DMS53 treated with DMSO at 0.1 percent for 48 hours (cell line): ENCODE data around the gene PPP2R5D.

Experiments
- DNase-seq: peaks from one replicate; lab custom pipeline; 2025; ENCODE audit not compliant: unreplicated experiment; lab: John Stamatoyannopoulos, UW

PPP2R5D gene

DNA sequence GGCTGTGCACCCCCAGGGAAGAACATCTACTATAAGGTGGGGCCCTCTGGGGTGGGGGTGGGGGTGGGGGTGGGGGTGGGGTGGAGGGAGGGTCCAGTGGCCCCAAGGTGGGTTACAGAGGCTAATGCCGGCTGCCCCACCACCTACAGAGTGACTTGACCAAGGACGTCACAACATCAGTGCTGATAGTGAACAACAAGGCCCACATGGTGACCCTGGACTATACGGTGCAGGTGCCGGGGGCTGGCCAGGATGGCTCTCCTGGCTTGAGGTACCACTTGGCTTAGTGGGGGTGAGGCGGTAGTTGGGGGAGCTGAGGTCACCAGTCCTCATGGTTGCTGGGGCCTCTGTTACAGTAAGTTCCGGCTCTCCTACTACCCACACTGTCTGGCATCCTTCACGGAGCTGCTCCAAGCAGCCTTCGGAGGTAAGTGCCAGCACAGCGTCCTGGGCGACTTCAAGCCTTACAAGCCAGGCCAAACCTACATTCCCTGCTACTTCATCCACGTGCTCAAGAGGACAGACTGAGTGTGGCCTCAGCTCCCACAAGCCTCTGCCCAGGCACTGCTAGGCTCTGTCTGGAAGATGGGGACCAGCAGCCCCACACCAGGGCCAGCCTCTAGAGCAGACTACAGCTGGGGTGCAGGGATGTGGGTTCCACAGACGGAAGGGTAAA, 21.1 kb upstream of the PPP2R5D start:
- no peak for DNase-seq

DNA sequence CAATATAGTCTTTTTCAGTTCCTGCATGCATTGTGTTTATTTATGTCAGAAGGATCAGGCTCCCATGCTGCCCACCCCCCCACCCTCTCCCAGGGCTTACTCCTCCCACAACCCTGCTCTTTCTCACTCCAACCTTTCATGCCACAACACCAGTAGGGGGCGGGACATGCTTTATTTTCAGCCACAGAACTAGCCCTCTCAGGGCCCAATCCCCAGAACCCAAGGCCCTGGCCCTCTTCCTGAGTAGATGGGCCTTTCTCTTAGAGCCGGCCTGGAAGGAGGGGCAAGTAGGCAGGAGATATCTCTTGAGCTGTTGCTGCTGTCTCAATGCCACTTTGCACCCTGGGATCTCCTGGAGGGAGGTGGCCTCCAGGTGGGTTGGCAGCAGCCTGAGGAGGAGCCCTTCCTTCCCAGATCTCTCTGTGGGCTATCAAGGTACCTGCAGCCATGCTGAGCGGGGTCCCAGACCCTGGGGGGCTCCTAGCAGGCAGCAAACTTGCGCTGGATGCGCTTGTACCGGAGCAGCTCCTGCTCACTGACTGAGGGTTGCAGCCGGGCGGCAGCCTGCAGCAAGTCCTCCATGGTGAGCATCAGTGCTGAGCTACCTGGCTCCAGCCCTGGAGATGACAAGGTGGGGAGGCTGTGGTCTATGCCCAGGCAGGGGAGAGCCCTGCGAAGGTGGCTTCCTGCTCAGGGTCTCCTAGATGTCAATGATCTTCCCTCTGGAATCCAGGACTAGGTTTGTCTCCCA, 20.3 kb upstream of the PPP2R5D start:
- peak; percentile 47 for DNase-seq

DNA sequence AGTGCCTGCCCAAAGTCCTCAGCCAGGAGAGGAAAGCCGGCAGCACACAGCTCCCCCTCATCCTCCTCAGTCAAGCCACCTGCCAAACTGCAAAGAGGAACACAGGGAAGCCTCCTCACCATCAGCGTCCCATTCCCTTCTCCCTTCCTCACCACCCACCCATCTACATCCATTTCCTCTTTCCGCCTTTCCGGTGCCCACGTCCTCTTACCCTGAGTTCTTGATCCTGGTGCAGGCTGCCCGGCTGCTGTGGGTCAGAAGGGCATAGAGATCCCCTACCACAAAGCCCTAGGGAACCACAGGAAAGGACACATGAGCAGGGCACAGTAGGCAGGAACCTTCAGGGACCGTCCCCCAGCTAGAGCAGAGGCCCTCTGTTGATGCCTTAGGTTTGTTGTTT, 17.8 kb upstream of the PPP2R5D start:
- no peak for DNase-seq

DNA sequence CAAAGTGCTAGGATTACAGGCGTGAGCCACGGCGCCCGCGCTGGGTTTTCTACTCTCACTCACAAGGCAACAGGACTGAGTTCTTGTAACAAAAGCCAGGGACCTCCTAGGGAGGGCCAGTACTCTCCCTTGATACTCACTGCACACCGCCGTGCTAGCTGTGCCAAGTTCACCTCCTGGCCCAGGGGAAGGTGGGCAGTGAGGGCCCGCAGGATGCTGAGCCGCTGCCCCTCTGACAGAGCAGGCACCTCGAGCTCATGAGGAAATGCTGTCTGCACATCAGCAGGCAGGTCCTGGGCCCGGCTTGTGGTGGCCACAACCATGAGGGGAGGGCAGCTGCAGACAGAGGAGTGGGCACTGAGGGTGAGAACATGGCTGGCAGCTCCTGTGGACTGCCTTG, 17.1 kb upstream of the PPP2R5D start:
- no peak for DNase-seq

DNA sequence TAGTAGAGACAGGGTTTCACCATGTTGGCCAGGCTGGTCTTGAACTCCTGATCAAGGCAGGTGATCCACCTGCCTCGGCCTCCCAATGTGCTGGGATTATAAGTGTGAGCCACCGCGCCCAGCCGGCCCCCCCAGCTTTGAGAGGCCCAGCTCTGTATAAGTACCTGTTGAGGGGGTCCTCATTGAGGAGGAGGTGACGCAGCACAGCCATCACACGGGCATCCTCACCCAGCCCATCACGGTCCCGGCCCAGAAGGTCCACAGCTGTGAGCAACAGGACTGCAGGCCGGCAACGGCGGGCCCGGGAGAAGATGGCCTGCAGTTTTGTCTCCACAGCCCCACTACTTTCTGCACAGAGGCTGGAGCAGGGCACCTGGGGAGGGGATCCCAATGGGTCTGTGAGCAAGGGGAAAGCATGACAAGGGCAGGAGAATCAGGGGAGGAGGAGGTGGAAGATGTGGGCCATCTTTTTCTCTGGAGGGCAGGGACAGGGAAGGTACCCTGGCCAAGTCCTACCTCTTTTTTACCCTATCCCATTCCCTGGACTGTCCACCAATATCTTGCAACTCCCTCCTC, 16.2 kb upstream of the PPP2R5D start:
- no peak for DNase-seq

DNA sequence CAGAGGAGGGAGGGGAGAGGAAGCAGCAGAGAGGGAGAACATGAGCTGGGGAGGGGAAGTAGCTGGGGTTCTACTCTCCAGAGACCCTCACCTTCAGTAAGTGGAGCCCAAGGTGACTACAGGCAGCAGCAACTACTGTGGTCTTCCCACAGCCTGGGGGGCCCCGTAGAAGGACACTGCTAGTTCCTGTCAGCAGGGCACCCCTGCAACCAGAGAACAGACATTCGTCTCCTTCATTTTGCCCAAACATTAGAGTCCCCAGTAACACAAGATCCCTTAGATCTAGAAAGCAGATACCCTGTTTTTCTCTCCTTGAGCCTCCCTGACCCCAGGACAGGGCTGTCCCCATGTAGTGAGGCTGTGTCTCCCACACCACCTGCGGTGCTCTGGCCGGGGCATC, 15.6 kb upstream of the PPP2R5D start:
- no peak for DNase-seq

DNA sequence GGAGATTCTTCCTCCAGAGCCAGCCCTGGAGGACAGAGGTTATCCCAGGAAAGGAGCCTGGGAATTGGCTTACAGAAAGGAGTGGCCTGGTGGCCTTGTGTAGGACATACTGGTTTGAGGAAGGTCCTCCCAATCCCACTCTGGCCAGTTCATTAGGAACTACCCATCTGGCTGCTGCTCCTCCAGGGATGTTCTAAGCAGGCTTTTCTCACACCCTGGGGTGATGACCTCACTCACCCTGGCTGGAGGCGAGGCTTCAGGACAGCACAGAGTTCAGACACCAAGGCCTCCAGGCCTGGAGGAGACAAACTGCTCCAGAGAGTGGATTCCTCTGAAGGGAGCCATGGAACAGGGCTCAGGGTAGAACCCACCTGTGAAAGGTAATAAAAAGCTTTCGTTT, 14.9 kb upstream of the PPP2R5D start:
- no peak for DNase-seq

DNA sequence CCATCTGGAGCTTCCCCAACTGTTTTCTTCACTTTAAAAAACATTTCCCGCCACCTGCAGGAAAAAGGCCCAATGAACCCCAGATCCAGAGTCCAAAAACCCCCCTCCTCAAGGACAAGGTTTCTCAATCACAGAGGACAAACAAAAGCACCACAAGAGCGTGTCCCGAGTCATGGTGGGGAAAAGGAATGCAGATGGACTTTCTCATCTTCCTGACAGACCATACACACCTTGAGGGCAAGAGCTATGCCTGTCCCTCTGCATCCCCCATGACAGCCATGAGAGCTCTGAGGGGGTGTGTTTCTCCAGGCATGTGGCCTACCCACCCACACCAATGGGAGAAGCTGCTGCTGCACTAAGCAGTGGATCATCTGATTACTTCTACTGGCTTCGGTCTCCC, 14.4 kb upstream of the PPP2R5D start:
- DNase-seq = no peak

DNA sequence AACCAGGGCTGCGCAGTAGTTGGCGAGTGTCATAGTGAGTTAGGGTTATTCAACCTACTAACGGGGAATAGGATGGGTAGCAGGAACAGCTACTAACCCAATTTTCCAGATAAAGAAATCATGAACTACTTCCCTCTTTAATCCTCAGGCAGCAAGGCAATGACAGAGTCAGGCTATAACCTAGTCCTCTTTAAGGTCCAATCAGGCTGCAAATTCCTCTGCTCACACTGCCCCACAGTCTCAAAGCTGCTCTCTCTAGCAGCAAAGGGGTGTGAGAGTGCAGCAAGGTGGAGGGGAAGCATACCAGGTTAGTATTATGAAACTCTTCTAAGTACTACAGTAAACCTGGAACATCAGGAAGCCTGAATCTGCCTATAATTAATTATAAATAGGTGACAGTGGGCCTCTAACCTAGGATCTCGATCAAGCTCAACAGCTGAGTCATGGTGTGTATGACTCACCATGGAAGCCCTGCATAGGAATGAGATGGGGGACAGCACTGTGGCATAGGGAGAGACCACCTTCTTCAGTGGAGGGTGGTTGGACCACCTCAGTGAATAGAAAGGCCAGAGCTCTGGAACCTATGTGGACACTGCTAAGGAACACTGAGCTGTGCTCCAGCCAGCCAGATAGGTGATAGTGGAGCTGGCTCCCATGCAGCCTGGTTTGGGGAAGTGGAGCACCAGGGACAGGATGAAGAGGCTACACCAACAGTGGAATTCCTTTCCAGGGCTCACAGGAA, 13.3 kb upstream of the PPP2R5D start:
- DNase-seq = peak; percentile 36

DNA sequence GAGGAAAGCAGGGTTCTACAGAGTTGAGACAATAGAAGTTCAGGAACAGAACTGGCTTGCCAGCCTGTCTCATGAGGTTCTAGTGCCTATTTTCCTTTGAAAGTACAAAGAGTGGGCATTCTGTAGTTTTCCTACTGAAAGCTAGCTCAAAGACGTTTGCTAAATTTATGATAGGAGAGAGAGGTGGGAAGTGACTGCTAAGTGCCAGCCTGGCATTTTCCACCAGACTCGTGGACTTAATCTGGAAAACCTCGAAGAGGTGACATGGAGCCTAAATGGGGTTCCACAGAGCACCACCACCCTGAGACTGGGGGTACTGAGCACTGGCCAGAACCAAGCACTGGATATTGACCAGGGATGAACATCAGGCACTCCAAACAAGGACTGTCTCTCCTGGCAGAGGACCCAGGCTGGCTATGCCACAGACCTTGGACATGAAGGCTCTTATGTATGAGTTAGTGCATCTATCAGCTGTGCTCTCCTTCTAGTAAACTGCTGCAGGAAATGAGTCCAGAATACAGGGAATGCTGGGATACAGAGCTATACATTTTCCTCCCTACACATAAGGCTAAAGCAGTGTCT, 12.5 kb upstream of the PPP2R5D start:
- DNase-seq = no peak

DNA sequence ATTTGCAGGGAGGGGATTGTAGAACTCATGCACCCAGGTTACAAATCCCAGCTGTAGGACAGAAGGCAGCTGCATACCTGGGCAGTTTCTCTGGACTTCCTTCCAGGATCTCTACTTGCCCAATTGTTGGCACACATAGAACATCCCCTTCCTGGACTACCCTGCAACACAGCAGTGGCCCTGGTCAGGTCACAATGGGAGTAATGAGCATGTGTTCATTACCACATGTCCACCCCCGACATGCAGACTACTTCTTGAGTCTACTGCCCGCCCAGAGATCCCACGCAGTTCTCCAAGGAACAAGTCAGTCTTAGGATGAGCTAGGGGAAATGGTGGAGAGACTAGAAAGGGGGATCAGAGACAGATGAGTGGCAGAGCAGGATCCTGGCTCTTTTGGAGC, 10.4 kb upstream of the PPP2R5D start:
- no peak for DNase-seq

DNA sequence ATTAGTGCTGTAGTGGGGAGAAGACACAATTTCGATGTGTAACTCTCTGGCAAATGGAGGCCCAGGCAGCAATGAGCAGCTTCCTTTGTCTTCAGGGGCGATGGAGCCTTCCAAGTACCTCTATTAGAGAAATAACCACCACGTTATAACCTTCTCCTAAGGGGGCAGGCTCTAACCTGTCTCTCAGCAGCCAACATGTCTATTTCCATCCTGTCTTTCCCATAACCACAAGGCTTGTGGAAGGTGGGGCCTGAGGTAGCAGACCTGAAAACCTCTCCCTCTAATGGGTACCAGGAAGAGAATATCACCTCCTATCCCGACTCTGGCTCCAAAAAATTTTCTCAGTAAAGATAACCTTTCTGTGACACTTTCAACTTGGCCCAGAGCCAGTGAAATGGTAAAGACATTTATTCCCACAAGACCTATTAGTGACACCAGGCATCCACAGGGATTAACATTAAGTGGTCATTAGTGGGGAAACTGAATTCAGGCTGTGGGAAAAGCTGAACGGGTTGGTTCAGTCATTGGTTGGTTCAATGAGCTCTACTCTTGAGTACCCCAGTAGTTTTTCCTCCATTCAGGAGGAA, 9.4 kb upstream of the PPP2R5D start:
- no peak for DNase-seq

DNA sequence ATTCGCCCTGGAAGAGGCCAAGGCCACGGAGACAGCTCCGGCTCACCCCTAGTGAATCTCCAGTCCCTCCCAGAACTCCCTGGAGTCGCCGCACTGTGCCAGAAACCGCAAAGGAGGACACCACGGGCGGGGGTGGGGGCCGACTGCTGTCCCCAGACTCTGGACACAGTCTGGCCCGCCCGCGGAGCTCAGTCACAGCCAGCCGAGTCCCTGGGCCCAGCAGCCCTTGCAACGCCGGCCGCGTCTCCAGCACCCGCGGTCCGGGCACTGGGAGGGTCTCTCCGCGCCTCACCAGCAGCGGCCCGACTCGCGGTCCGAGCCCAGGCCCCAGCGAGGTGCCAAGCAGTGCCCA, 5.9 kb upstream of the PPP2R5D start:
- no peak for DNase-seq

DNA sequence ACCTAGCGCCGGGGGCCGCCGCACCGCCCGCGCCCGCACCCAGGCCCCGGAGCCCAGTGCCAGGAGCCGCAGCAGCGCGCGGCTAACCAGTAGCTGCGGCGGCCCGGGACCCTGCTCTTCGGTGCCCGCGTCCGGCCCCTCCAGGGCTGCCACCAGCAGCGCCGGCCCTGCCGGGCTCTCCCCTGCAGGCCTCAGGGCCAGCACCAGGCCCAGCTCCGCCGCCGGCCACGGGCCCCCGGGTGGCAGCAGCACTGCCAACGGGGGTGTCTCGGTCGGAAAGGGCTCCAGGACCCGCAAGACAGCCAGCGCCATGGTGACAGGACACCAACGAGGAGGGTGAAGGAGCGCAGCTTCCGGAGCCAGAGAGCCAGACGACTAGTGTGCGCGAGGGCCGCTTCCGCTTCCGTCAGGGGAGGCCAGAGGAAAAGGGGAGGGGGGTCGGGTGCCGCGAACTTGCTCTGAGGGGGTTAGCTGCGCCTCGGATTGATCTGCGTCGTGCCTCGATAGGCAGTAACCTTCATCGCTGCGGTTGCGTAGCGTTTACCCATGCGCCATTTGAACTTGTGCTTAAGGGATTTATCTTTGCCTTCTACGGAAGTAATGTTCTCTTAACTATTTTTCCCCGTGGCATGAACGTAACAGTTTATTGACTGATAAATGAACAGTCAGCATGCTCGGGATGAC, 5.4 kb upstream of the PPP2R5D start, which contains the start of gene PEX6:
Gene PEX6, minus strand, starts transcription at position 343 of the 684 bp plus-strand sequence. Its CDS starts 31 bp downstream, at position 312.
- DNase-seq = peak; percentile 70

DNA sequence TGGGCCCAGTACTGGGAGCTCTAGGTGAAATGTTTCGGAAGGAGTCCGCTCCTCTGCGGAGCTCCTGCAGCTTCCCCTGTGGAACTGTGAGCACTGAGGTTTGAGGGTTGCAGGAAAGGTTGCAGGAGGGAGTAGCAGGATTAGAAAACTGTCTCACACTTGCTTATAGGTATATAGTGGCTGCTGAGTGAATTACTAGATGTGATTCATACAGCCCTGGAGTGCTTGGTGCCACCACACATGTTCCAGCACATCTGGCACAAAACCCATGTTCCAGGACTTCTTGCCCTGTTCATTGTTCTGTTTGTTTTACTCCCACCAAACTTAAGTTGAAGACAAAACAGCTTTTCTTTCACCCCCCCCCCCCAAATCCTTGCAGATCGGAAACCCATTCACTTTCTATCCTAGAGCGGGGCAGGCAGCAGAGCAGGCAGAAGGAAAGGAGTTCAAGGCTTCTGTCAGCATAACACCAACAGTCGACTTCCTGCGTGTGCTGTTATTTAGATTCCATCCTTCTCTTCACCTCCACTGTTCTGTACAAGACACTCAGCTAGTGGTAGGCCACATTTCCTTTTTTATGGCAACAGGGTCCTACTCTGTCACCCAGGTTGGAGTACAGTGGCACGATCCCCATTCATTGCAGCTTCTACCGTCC, 4.7 kb upstream of the PPP2R5D start:
- peak; percentile 70 for DNase-seq

DNA sequence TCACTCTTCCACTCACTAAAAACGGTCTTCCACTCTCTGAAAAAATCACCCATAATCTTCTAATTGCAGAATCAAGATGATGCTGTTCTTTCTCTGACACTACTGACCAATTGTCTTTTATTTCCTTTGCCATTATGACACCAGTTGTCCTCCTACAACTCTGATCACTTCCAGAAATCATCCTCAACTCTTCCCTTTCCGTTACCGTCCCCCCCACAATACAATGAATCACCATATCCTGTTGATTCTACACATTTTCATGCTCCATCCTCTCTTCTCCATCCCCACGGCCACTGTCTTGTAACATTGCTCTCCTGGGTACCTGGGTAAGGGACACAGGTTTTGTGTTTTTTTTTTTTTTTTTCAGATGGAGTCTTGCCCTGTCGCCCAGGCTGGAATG, 2.5 kb upstream of the PPP2R5D start:
- no peak for DNase-seq

DNA sequence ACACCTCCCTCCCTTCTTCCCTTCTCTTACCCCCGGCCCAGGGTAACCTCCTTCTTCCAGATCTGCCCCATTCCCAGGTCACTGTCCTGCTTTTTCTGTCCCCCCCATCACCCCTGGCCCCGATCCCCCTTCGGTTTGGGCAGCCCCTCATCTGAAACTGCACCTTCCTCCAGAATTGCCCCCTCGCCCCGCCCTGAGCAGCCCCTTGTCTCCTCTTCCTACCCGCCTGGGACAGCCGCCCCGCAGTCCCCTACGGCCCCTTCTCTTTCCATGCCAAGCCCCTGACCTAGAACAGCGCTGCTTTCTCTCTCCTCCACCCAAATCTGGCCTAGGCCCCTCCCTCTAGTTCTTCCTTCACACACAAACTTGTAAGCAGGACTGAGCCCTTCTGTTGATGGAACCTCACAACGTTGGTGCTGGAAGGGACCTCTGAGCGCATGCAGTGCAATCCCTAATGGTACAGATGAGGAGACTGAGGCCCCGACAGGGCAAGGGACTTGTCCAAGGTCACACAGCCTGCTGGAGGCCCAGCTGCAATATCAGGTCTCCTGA, 630 bp downstream of the PPP2R5D start:
- no peak for DNase-seq

DNA sequence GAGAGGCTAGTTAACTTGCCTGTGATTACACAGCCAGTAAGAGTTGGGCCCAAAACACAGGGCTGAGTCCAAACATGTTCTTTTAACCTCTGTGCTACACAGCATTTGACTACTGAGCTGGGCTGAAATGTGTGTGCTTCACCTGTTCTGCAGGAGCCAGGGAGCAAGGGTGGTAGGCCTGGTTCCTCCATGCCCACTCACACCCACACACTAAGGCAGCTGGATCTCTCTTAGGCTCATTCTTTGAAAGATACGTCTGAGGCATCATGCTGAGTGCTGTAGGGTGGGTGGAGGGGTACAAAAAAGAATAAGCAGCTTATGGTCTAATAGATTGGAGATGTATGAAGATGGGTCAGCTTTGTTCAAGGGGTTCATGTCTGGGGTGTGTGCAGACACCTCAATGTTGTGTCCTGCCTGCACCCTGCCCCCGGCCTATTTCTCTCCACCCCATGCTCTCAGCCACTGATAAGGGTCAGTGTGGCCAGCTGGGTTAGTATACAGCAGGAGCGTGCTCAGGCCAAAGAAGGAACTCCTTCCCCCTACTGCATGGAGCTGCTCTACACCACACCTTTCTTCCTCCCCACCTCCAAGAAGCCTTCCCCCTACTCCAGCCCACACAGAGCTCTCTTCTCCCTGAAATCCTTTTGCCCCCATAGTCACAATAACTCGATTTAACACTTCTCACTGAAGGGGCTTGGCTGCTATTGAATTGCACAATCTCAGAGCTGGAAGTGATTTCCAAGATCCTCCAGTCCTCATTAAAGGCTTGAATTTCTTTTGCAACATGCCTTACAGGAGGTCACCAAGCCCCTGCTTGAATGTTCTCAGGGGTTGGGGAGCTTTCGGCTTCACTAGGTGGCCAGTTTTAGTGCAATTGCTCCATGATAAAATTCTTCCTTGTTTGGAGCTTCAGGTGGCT, 3.4 kb downstream of the PPP2R5D start:
- no peak for DNase-seq
